ENCODE data around the gene SGMS2.

SGMS2 gene

DNA sequence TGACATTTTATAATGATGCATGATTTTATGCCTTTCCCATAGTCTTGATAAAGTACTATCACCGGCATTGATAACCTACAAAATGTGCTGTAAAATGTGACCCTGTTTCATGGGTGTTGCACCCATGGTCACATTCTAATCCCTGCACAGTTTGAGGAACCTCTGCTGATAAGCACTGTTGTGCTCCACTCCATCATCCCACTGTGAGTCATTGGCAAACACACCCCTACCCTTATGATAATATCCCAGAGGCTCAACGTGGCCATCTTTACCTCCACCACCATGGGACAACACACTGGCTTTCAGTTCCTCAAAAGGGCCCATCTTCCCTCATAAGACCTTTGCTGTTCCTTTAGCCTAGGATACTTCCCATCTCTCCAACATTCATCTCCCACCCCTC is 32.0 kb upstream of the SGMS2 start:
- Histone ChIP-seq H3K36me3 (no peaks in the 10 kb centered on the region), H3K4me1 (ENCODE audit: control insufficient read depth in 1 of 2, insufficient read depth in 1 of 2, low read depth in 1 of 2, low read length in 1 of 2) (no peaks in the 10 kb centered on the region), H3K27ac (no peak overlapping the region), H3K4me3 (ENCODE audit: low read depth in 1 of 2, low read length in 1 of 2) (no peak overlapping the region), H3K27me3 (no peaks in the 10 kb centered on the region), H3K9me3 (peaks cover 4% of the 10 kb centered on the region)
- TF ChIP-seq, protein P1, sequence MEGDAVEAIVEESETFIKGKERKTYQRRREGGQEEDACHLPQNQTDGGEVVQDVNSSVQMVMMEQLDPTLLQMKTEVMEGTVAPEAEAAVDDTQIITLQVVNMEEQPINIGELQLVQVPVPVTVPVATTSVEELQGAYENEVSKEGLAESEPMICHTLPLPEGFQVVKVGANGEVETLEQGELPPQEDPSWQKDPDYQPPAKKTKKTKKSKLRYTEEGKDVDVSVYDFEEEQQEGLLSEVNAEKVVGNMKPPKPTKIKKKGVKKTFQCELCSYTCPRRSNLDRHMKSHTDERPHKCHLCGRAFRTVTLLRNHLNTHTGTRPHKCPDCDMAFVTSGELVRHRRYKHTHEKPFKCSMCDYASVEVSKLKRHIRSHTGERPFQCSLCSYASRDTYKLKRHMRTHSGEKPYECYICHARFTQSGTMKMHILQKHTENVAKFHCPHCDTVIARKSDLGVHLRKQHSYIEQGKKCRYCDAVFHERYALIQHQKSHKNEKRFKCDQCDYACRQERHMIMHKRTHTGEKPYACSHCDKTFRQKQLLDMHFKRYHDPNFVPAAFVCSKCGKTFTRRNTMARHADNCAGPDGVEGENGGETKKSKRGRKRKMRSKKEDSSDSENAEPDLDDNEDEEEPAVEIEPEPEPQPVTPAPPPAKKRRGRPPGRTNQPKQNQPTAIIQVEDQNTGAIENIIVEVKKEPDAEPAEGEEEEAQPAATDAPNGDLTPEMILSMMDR (IDR thresholded peaks at IDR 0.05): no peak

GRCh38 chr4:107793996-107794395 is 30.7 kb upstream of the SGMS2 start:
- TF ChIP-seq, protein P1 (IDR thresholded peaks at IDR 0.05): no peak
- H3K4me1 ChIP-seq (ENCODE audit: control insufficient read depth in 1 of 2, insufficient read depth in 1 of 2, low read depth in 1 of 2, low read length in 1 of 2): no peaks in the 10 kb centered on the region
- H3K27ac ChIP-seq: no peak overlapping the region
- no peaks in the 10 kb centered on the region for H3K36me3 ChIP-seq
- H3K27me3 ChIP-seq: no peaks in the 10 kb centered on the region
- H3K9me3 ChIP-seq: no peaks in the 10 kb centered on the region
- no peak overlapping the region for H3K4me3 ChIP-seq (ENCODE audit: low read depth in 1 of 2, low read length in 1 of 2)

DNA sequence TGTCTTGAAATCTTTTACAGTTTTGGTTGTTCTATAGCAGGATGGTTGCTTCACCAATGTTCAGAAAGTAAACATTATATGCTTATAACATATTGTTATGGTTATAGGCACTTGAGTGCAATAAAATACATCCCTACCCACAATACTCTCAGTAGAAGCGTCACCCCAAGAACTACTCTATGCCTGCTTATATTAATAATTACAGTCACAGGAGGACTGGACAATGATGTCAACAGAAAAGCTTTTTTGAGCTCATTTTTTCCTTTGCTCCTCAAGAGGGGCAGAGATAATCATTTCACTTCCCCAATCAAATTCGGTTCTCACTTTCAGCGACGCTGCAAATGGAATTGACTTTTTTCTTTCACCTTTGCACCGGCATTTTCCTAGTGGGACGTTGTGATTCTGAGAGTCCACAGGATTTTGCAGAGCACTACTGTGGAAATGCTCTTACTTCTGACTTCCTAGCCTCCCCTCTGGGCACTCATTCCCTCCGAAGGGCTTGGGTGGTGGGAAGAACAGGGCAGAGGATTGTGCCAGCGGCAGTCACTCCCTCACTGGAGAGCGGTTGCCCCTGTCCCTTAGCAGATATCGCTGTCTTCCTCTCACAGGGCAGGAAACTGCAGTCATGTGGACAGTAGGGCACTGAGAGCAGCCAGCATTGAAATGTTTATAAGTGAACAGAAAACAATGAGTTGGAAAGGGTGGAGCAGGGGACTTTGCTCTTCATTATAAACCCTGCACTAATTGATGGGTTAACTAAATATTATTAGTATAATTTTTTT is 24.9 kb upstream of the SGMS2 start:
- no peak overlapping the region for H3K4me3 ChIP-seq (ENCODE audit: low read depth in 1 of 2, low read length in 1 of 2)
- no peaks in the 10 kb centered on the region for H3K9me3 ChIP-seq
- no peaks in the 10 kb centered on the region for H3K27me3 ChIP-seq
- peaks cover 0 to 9% of the 10 kb centered on the region in 2 experiments for H3K4me1 ChIP-seq (ENCODE audit: control insufficient read depth in 1 of 2, insufficient read depth in 1 of 2, low read depth in 1 of 2, low read length in 1 of 2)
- no peaks in the 10 kb centered on the region for H3K36me3 ChIP-seq
- H3K27ac ChIP-seq: no peak overlapping the region
- TF ChIP-seq, protein P1 (IDR thresholded peaks at IDR 0.05): no peak

GRCh38 chr4:107800706-107801105 is 24.0 kb upstream of the SGMS2 start:
- no peak overlapping the region for H3K27ac ChIP-seq
- H3K4me1 ChIP-seq (ENCODE audit: control insufficient read depth in 1 of 2, insufficient read depth in 1 of 2, low read depth in 1 of 2, low read length in 1 of 2): peaks cover 0 to 9% of the 10 kb centered on the region in 2 experiments
- H3K9me3 ChIP-seq: no peaks in the 10 kb centered on the region
- no peaks in the 10 kb centered on the region for H3K27me3 ChIP-seq
- H3K4me3 ChIP-seq (ENCODE audit: low read depth in 1 of 2, low read length in 1 of 2): no peak overlapping the region
- no peaks in the 10 kb centered on the region for H3K36me3 ChIP-seq
- TF ChIP-seq, protein P1 (IDR thresholded peaks at IDR 0.05): no peak

DNA sequence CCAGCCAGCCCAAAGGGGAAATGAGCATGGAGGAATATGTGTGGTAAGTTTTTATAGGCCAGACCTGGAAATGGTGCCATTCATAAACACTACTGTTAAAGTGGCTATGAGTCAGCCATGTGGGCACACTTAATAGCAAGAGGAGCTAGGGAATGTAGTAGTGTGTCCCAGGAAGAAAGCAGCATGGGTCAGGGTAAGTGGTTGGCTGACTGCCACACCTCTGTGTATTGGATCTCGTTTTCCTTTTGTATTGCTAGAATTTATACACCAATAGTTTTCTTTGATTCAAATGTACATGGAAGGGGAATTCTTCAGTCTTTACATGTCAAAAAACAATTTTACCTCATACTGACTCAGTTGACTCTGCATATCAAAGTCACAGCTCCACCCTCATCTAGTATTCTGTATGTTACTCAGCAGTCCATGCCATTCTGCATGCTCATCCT is 22.9 kb upstream of the SGMS2 start:
- Histone ChIP-seq H3K4me1 (ENCODE audit: control insufficient read depth in 1 of 2, insufficient read depth in 1 of 2, low read depth in 1 of 2, low read length in 1 of 2) (peaks cover 0 to 9% of the 10 kb centered on the region in 2 experiments), H3K27ac (no peak overlapping the region), H3K36me3 (no peaks in the 10 kb centered on the region), H3K27me3 (no peaks in the 10 kb centered on the region), H3K4me3 (ENCODE audit: low read depth in 1 of 2, low read length in 1 of 2) (no peak overlapping the region), H3K9me3 (no peaks in the 10 kb centered on the region)
- TF ChIP-seq, protein P1 (IDR thresholded peaks at IDR 0.05): no peak
